Fibroblast of the conjunctiva (primary cell): ENCODE results near the gene CRISPLD2.
A peak's percentile ranks its signal among the peaks of the same experiment; 100 is the strongest.
"Not testable (repeated sequence)": the region's sequence is repeated elsewhere in the genome, so short reads cannot be mapped to it uniquely, and the experiment has no call there.

Source experiments
- DNase-seq: peaks from one replicate; pipeline ENCODE4 v3.0.0-alpha.2; 2010; ENCODE audit warnings: low read depth

CRISPLD2 gene

DNA sequence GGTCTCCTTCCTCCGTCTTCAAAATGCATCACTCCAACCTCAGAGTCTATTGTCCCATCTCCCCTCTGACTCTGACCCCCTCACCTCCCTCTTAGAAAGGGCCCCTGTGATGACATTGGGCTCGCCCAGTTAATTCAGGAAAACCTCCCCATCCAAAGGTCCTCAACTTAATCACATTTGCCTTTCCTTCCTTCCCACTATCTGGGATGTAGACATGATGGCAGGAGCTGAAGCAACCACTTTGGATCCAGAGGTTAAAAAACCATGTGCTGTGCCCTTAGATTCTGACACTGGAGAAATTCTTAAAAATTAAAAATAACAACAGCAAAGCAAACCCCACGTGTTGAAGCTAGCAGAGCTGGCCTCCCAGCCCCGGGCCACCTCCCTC is 111.3 kb downstream of the CRISPLD2 start:
- DNase-seq = no peak

DNA sequence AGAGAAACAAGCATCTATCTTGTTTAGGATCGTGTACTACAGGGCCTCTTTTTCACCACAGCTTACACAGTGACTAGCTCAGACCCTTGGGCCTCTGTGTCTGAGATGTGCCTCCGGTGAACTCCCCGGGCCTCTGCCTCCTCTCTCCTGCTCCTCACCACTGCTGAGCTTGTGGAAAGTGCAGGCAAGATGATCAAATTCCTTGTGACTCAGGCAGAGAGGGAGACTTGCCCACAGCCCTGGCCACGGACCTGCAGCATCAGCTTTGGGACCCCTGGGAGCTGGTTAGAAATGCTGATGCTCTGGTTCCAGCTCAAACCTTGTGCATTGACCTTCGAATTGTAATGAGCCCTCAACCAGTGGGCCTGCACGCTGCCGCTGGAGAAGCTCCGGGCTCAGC is 111.7 kb downstream of the CRISPLD2 start:
- no peak for DNase-seq

- DNase-seq = no peak
Measured at GRCh38 chr16:84932681-84933080, 112.9 kb downstream of the CRISPLD2 start.

DNA sequence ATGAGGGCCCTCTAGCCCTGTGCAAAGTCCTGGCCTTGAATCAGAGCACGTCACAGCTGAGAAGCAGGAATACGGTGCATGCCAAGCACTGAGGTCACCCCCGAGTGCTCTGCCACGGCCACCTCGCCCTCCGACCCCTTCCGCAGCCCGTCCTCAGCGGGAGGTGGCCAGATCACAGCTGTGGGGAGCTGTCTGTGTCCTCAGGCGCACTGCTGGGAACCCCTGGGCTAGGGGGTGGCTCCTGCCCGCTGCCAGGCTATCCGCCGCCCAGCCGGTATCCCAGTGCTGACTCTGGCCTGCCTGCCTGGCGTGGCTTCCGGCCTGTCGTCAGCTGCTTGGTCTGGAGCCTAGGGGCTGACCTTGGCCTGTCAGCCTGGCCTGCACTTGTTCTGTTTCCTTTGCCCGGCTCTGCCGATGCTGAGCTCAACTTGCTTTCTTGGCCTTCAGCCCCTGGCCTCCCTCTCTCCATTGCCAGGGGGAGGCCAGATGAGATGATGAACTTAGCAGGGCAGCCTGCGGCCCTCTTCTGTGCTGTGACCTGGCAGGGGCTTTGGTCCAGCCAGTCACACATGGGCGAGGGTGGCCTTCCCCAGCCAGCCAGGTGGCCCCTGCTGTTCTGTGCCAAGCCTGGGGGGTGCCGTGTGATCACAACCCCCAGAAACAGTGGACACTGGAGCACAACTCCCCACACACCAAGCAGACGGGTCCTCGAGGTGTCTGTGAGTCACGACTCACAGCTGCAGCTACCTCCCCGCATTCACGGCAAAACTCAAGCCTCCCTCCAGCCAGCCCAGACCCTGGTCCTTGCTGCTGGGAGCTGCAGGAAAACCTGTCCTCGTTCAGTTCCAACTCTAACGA is 114.2 kb downstream of the CRISPLD2 start:
- no peak for DNase-seq

- no peak for DNase-seq
Measured at GRCh38 chr16:84937196-84938005, 117.6 kb downstream of the CRISPLD2 start.

GRCh38 chr16:84938616-84939015 is 118.8 kb downstream of the CRISPLD2 start:
- DNase-seq = not testable (repeated sequence)

DNA sequence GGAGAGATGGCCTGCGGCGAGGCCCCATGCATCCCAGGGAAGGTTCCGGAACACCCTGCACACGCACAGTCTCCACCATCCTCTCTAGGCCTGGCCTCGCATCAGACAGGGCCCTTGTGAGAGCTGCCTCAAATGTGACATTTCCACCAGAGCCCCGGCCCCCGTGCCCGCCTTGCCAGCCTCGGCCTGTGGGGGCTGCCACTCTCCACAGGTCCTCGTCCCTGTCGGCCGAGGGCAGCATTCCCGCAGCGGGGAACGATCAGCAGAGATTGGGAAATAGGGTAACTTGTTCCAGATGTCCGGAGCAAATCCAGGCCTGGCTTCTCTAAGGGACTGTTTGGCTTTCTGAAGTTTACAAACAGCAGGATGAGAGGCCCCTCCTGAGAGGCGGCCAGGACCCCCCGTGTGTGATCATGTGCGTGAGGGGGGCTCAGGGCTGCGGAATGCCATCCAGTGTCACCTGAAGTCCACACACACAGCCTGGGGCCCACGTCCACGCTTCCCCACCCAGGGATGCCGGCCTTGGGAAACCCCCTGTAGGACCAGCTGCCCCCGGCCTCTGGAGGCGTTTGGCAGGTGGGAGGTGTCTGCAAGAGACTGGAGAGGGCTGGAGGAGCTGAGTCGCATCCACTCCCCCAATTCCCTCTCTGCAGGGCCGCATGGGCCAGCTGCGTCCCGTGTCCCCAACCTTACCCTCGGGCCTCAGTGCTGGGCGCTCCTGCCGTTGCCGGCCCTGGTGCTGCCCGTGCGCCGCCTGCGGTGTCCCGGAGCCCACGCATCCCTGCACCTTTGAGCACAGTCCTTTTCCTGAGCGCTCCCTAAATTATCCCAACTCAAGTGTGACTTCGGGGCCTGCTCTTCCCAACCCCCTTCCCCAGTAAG is 121.1 kb downstream of the CRISPLD2 start:
- DNase-seq = peak; percentile 33

- no peak for DNase-seq
Measured at GRCh38 chr16:84941921-84942320, 122.1 kb downstream of the CRISPLD2 start.

- DNase-seq = no peak
Measured at GRCh38 chr16:84942786-84943185, 123.0 kb downstream of the CRISPLD2 start.

GRCh38 chr16:84943620-84944019 is 123.8 kb downstream of the CRISPLD2 start:
- no peak for DNase-seq

DNA sequence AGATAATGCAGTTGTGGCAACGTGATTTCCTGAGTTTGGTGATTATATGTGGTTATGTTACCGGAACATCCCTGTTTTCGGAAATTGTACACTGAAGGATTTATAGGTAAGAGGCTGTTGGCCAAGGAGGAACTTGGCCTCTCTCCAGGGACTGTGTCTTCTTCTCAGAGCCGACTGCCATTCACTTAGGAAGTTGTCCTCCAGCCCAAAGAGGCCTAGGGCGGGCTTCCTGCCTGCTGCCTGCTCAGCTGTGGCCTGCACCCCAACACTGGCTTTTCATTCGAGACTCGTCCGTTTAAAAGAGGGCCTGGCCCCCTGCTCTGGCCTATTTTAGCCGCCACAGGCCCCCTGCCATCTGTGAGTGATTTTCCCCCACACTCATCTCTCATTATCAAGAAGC is 127.2 kb downstream of the CRISPLD2 start:
- DNase-seq = no peak

- DNase-seq = no peak
Measured at GRCh38 chr16:84947996-84948850, 128.4 kb downstream of the CRISPLD2 start.

GRCh38 chr16:84948851-84949610 is 129.2 kb downstream of the CRISPLD2 start:
- DNase-seq = no peak

DNA sequence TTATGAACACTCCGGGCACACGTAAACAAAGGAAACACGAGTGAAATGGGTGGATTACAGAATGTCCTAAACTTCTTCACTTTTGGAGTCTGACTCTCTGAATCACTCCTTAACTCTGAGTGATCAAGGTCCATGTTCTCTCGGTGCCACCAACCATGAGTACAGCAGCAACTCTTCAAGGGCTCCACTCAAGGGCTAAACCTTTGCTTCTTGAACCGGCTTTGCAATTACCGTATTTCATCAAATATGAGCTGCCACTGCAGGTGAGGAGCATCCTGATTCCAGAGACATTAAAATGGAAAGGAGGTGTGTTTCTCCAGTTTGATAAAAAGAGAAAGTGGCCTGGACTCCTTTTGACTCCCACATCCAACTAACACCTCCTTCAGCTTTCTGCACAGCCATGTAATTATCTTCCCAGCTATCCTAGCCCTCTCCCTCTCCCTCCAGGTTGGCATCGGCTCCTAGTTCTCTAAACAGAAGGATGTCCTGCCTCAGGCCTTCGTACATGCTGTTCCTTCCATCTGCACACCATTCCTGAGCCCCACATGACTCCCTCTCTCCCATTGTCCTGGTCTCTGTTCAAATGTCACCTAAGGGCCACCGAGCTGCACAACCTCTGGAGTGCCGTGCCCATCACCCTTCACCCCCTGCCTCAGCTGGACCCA is 130.1 kb downstream of the CRISPLD2 start:
- no peak for DNase-seq

DNA sequence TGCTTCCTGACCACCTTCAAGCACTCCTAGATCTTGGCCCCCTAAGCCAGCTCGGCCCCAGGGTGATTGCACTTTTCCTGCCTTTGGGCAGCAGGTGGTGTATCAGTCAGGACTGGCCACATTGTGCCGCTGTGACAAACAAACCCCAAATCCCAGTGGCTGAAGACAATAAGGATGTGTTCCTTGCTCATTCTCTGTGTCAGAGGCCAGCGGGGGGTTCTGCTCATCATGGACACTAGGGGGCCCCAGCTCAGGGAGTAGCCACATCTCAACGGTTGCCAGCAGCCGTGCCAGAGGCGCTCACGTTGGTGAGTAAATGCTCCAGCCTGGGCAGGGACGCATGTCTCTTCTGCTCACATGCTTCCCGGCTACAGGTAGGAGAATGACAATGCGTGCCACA is 131.1 kb downstream of the CRISPLD2 start:
- no peak for DNase-seq

DNA sequence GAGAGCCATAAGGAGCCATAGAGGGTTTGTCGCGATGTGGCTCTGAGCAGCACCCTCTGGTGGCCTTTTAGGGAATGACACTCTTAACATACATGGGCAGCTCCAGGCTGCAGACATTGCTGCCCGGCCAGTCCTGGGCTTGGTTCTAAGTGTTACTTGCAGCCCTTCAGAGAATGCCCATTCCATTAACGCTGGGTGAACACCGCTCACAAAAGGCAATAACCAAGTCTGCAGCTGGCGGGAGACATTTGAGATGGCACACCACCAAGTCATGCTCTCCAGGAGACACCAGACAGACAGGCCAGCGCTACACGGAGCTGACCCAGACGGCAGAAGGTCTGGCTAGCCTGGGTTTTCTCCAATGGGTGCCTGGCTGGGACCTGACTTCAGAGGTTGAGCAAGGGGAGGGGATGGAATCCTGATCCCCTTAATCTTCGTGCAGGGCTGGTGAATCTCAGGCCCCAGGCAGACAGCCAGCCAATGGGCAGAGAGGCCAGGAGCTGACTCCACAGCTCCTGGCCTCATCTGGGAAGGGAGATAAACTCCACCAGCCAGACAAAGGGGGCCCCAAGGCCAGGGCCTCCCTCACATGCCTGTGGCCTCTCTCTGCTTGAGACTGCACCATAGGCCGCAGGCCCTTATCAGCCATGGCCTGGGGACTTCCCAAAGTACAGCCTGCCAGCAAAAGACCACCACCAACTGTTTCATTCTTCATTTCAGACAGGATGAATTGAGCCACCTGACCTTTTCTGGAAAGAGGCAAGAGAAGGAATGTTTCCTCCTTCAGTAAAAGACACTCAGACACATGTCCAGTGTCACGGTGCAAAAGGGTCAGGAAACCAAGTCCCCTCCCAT is 132.8 kb downstream of the CRISPLD2 start:
- DNase-seq = peak; percentile 73

GRCh38 chr16:84953190-84953746 is 133.5 kb downstream of the CRISPLD2 start:
- no peak for DNase-seq

DNA sequence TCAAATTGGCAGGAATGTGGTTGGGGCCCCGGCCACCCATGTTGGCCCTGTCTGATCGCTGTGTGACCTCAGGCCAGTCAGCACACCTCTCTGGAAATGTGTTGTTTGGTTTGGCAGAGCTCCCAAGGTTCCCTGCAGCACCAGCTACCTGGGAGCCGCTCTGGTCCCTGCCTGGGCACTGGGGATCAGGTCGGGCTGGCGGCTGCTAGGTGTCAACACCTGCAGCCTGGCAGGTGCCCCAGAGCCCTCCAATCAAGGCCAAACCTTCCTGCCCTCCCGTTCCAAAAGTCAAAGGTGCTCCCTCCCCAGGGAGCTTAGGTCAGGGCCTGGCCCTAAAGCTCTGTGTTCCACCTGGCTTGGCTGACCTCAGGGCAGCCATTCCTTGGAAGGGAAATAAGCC is 135.6 kb downstream of the CRISPLD2 start:
- no peak for DNase-seq

- no peak for DNase-seq
Measured at GRCh38 chr16:84957192-84957591, 137.4 kb downstream of the CRISPLD2 start.
